MM.1S (cell line): Measurements from ENCODE around the gene MRPL4.

Experiments used
- EZH2 ChIP-seq: fragments of 300-600 bp; sonication (generic); optimal IDR thresholded peaks from 2 replicates; pipeline ENCODE3; 2017; ENCODE audit warnings: low read depth, mild to moderate bottlenecking, antibody characterized with exemption, low read length, mixed read lengths
- EZH2phosphoT487 ChIP-seq: fragments of 300-600 bp; sonication (generic); IDR thresholded peaks from 2 replicates; pipeline ENCODE4 v1.6.1; 2018; ENCODE audit warnings: antibody characterized with exemption, low read length
- TF ChIP-seq, protein P1 (sequence below): fragments of 300-600 bp; sonication (generic); IDR thresholded peaks from 2 replicates; pipeline ENCODE4 v1.5.1; 2016; ENCODE audit warnings: antibody characterized with exemption, low read length, mixed read lengths

DNA sequence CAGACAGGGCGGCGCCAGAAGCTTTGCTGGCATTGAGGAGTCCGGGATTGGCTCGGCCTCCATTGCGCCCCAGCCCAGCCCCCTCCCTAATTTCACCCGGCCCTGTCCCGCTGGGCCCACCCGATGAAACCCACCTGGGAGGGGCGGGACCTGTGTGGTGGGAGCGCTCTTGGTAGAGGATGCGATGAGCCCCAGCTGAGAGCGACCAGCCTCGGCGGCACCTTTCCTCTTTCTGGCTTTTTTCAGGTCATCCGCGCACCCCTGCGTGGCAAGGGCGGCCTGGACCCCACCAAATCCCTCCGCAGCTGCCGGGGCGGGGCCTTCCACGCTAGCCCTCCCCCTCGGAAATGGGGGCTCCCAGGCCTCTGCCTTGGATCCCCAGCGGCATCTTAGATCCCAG lies 57.4 kb downstream of the MRPL4 start, which contains the start of gene ZGLP1:
- TF ChIP-seq, protein P1, sequence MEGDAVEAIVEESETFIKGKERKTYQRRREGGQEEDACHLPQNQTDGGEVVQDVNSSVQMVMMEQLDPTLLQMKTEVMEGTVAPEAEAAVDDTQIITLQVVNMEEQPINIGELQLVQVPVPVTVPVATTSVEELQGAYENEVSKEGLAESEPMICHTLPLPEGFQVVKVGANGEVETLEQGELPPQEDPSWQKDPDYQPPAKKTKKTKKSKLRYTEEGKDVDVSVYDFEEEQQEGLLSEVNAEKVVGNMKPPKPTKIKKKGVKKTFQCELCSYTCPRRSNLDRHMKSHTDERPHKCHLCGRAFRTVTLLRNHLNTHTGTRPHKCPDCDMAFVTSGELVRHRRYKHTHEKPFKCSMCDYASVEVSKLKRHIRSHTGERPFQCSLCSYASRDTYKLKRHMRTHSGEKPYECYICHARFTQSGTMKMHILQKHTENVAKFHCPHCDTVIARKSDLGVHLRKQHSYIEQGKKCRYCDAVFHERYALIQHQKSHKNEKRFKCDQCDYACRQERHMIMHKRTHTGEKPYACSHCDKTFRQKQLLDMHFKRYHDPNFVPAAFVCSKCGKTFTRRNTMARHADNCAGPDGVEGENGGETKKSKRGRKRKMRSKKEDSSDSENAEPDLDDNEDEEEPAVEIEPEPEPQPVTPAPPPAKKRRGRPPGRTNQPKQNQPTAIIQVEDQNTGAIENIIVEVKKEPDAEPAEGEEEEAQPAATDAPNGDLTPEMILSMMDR = no peak
- no peak for TF ChIP-seq EZH2
- TF ChIP-seq EZH2phosphoT487 = no peak
